Keratinocyte (primary cell): Measurements from ENCODE around the gene PDE4DIP. TPM values are rescaled to one million over a fixed set of nuclear protein-coding genes. Genes with fewer than 3 reads are reported as not detected.
"Not testable (repeated sequence)": the region's sequence is repeated elsewhere in the genome, so short reads cannot be mapped to it uniquely, and the experiment has no call there.

Experiments used
- DNase-seq: peaks from one replicate; pipeline ENCODE4 v3.0.0-alpha.2; 2011; ENCODE audit warnings: low read depth, missing footprints, low spot score
- FAIRE-seq: peaks from 2 replicates; lab custom pipeline; 2011; peaks lifted over from hg19 to GRCh38; lab: Jason Lieb, UNC
- H2AFZ ChIP-seq: 2 replicates; pipeline ENCODE4 v1.6.0; 2012; ENCODE audit warnings: low read length, control low read depth, inconsistent platforms; ENCODE audit not compliant: control insufficient read depth
- H3K27ac ChIP-seq: 2 replicates; pipeline ENCODE4 v1.5.1; 2011; ENCODE audit warnings: low read length; ENCODE audit not compliant: control insufficient read depth, insufficient read depth
- H3K27me3 ChIP-seq: 3 replicates; pipeline ENCODE4 v1.6.0; 2011; ENCODE audit warnings: low read length; ENCODE audit not compliant: control insufficient read depth, insufficient read depth; ENCODE audit errors: extremely low read depth
- H3K36me3 ChIP-seq, 2 experiments: 2 replicates in 1 of 2; 3 replicates in 1 of 2; pipeline ENCODE4 v1.5.1; 2011; ENCODE audit warnings: low read length in 2 of 2, mild to moderate bottlenecking in 1 of 2; ENCODE audit not compliant: control insufficient read depth in 2 of 2, insufficient read depth in 2 of 2; ENCODE audit errors: extremely low read depth in 1 of 2
- H3K4me1 ChIP-seq: 3 replicates; pipeline ENCODE4 v1.5.1; 2011; ENCODE audit warnings: low read length; ENCODE audit not compliant: control insufficient read depth, insufficient read depth; ENCODE audit errors: extremely low read depth
- H3K4me2 ChIP-seq: 3 replicates; pipeline ENCODE4 v1.6.0; 2011; ENCODE audit warnings: low read depth, low read length; ENCODE audit not compliant: control insufficient read depth, insufficient read depth; ENCODE audit errors: extremely low read depth
- H3K4me3 ChIP-seq, 3 experiments: fragments of 200-600 bp in 1 of 3; sonication (generic) in 1 of 3; 2 replicates in 2 of 3; 3 replicates in 1 of 3; pipeline ENCODE4 v1.5.1; 2011 to 2016; ENCODE audit warnings: low read length in 3 of 3, mild to moderate bottlenecking in 3 of 3, control low read depth in 2 of 3, inconsistent platforms in 1 of 3, low read depth in 1 of 3, mixed read lengths in 1 of 3, mixed run types in 1 of 3, moderate library complexity in 1 of 3; ENCODE audit not compliant: control insufficient read depth in 2 of 3, insufficient read depth in 2 of 3; ENCODE audit errors: extremely low read depth in 1 of 3
- H3K79me2 ChIP-seq: 2 replicates; pipeline ENCODE4 v1.6.0; 2012; ENCODE audit warnings: low read length; ENCODE audit not compliant: control insufficient read depth, insufficient read depth
- H3K9ac ChIP-seq: 3 replicates; pipeline ENCODE4 v1.6.0; 2011; ENCODE audit warnings: low read length; ENCODE audit not compliant: control insufficient read depth, insufficient read depth; ENCODE audit errors: extremely low read depth
- H3K9me1 ChIP-seq: 3 replicates; pipeline ENCODE4 v1.6.0; 2011; ENCODE audit warnings: low read length; ENCODE audit not compliant: control insufficient read depth, insufficient read depth; ENCODE audit errors: extremely low read depth
- H3K9me3 ChIP-seq: 2 replicates; pipeline ENCODE4 v1.5.1; 2012; ENCODE audit warnings: low read depth, low read length; ENCODE audit not compliant: control insufficient read depth
- H4K20me1 ChIP-seq: 3 replicates; pipeline ENCODE4 v1.6.0; 2011; ENCODE audit warnings: low read length; ENCODE audit not compliant: control insufficient read depth, insufficient read depth; ENCODE audit errors: extremely low read depth
- dilution Hi-C: fragments of 300-500 bp; cut with MboI; formaldehyde crosslinking; loops from one replicate; pipeline ENCODE4 v1.7.0; 2020; ENCODE audit warnings: low sequenced_read_pairs; ENCODE audit not compliant: extremely low pct_ligation_motif_present
- polyA plus RNA-seq, 5 experiments: library from polyadenylated mRNA; depleted of rRNA in 3 of 5; stranded (reverse) in 3 of 5; stranded (forward) in 1 of 5; unstranded in 1 of 5; fragments of >200 nt; gene quantifications; 1 replicate in 1 of 5; 2 replicates in 3 of 5; 3 replicates in 1 of 5; pipeline versions ENCODE4 v1.2.1 to v1.2.3, GENCODE V29; 2011 to 2012; ENCODE audit warnings: missing spikeins in 2 of 5, low read depth in 1 of 5, low replicate concordance in 1 of 5

PDE4DIP gene
- polyA plus RNA-seq, 1 donor (not counting 4 experiments of a cell fraction or from before 2014, with no cell fraction given): 31.5 TPM

DNA sequence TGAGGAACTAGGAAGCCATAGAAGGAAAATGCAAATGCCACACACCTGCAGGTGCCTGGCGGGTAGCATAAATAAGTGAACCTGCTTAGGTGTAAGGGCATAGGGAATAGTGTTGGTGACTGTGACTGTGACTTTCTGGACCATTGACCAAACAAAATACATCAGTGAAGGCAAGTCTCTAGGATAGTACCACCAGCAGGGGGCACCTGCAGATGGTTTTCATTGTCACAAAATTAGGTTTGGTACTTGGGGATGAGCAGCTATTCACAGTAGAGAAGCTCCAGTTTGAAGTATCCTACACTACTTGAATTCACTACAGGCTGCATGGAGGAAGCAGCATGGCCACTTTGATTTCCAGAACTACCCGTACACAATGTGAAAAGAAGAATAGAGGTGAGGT lies 19.2 kb upstream of the PDE4DIP start:
- H4K20me1 ChIP-seq, H3K4me3 ChIP-seq, H3K27me3 ChIP-seq, H3K27ac ChIP-seq, H3K79me2 ChIP-seq, H3K4me2 ChIP-seq, H2AFZ ChIP-seq, dilution Hi-C loops, H3K36me3 ChIP-seq, FAIRE-seq, H3K9ac ChIP-seq, H3K4me1 ChIP-seq, H3K9me3 ChIP-seq, DNase-seq, H3K9me1 ChIP-seq: not testable (repeated sequence)

DNA sequence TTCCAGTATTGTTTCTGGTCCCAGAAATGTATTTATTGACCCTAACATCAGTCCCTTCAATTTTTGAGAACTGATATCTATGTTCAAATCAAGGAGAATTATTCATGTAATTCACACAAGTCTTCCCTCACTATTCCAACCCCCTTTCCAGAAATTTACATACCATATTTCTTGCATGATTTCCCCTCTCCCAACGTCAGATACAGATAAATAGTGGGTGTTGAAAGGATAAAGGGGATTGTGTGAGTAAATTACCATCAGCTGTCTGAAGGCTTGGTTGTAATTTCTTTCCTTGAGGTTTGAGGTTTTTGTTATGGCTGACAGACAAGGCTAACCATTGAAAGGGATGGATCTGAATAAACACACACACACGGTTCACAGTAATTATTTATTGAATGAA lies 15.7 kb upstream of the PDE4DIP start:
- H2AFZ ChIP-seq, H3K4me3 ChIP-seq, H3K36me3 ChIP-seq, H3K27ac ChIP-seq, dilution Hi-C loops, DNase-seq, H4K20me1 ChIP-seq, H3K9me1 ChIP-seq, H3K4me1 ChIP-seq, H3K4me2 ChIP-seq, H3K79me2 ChIP-seq, FAIRE-seq, H3K27me3 ChIP-seq, H3K9me3 ChIP-seq, H3K9ac ChIP-seq: not testable (repeated sequence)

DNA sequence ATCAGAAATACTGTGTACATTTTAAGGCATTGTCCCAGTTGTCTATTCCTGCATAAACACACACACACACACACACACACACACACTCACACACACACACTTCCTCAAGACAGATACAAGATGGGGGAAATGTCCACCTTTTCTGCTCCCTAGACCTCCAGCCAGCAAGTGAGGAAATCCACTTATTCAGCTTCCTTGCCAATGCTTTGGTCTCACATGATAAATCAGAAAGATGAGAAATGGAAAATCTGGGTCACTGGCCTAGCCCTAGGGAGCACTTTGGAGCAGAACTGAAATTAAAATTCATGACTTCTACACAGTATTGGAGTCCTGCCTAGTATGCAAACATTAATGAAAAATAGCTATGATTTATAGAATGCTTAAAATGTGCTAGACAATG lies 15.3 kb upstream of the PDE4DIP start:
- H3K27ac ChIP-seq, DNase-seq, H3K27me3 ChIP-seq, H3K9me3 ChIP-seq, H3K9ac ChIP-seq, H4K20me1 ChIP-seq, FAIRE-seq, dilution Hi-C loops, H3K4me2 ChIP-seq, H3K4me3 ChIP-seq, H3K79me2 ChIP-seq, H3K4me1 ChIP-seq, H3K9me1 ChIP-seq, H3K36me3 ChIP-seq, H2AFZ ChIP-seq: not testable (repeated sequence)

DNA sequence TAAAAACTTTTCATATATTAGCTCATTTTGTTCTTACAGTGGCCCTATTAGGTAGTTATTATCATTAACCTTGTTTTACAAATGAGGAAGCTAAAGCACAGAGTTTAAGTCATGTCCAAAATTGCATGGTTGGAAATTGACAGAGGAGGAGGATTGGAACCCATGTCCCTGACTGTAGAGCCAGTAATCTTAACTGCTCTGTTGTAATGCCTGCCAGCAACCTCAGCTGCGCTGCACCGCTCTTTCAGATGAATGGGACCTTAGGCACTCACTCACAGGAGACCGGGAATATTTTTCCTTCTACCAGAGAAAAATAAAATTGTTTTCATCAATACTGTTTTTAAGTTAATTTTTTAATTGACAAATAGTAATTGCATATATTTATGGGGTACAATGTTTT lies 14.9 kb upstream of the PDE4DIP start:
- H3K9me3 ChIP-seq, H3K4me1 ChIP-seq, FAIRE-seq, H3K4me2 ChIP-seq, H4K20me1 ChIP-seq, H3K9me1 ChIP-seq, DNase-seq, H3K27me3 ChIP-seq, H3K79me2 ChIP-seq, H3K27ac ChIP-seq, H3K9ac ChIP-seq, H2AFZ ChIP-seq, H3K4me3 ChIP-seq, dilution Hi-C loops, H3K36me3 ChIP-seq: not testable (repeated sequence)

GRCh38 chr1:148841262-148841661 lies 3.0 kb upstream of the PDE4DIP start:
- peak; percentile 51 for FAIRE-seq

More at GRCh38 chr1:148841262-148841661, 3.0 kb upstream of the PDE4DIP start:
- H3K27ac ChIP-seq, H3K4me2 ChIP-seq, H3K36me3 ChIP-seq, H4K20me1 ChIP-seq, dilution Hi-C loops, H3K4me1 ChIP-seq, H3K9me3 ChIP-seq, DNase-seq, H2AFZ ChIP-seq, H3K4me3 ChIP-seq, H3K79me2 ChIP-seq, H3K27me3 ChIP-seq, H3K9ac ChIP-seq, H3K9me1 ChIP-seq: not testable (repeated sequence)
